AG10803 (cell line): ENCODE measurements around the gene E2F4.
A peak's percentile ranks its signal among the peaks of the same experiment; 100 is the strongest.

ENCODE experiments used
- DNase-seq: peaks from one replicate; pipeline ENCODE4 v3.0.0; 2010; ENCODE audit warnings: low read depth
- H3K4me3 ChIP-seq: 2 replicates; pipeline ENCODE4 v1.5.1; 2011; ENCODE audit warnings: mild to moderate bottlenecking, low read length, control low read depth
- CTCF ChIP-seq: conservative IDR thresholded peaks from 2 replicates; pipeline ENCODE4 v1.5.1; 2011; ENCODE audit warnings: mild to moderate bottlenecking, low read length, control low read depth, inconsistent platforms

Gene E2F4

DNA sequence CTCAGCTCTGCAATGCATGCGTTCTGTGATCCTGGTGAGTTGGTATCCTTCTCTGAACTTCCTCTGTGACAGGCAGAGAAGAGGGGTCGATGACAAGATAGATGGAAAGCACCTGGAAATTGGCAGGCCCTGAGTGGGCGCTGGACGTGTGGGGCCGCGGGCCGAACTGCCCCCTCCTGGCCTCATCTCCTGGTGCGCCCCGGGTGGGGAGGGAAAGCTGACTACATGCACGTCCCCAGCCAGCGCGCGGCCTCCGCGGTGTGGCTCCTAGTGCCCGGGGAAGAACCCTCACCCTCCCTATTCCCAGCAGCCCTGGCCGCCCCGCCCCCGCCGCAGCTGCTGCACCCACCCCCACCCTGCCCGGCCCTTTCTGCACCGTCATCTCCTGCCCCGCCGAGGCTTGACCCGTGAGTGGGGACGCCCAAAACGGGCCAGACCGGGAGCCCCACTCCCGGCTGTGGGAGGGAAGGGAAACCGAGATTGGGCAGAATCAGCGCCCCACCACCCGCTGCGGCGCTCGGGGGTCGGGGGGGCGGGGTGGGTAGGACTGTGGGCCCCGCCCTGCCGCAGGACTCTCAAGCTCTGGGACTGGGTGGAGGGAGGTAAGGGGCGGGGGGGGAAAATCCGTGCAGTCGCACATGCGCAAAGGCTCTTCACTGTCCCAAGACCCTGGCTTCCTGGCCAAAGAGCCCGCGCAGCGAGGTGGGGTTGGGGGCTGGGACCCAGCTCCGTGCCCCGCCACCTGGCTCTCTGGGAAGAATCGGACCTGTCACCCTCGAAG lies 21.6 kb upstream of the E2F4 start, which contains the start of gene NOL3:
Gene NOL3 (plus strand): TSS at position 371 of the 781 bp plus-strand sequence.
- TF ChIP-seq CTCF = 0 out of 2 replicates have a peak, but pooled peaks have one; percentile 2
- H3K4me3 ChIP-seq = peak within 1 kb of the TSS; percentile 65

GRCh38 chr16:67170949-67171649 lies 20.9 kb upstream of the E2F4 start:
- peak overlapping the region; percentile 65 for H3K4me3 ChIP-seq
- TF ChIP-seq CTCF = no peak
- peak; percentile 45 for DNase-seq

More for the DNA sequence above, 21.6 kb upstream of the E2F4 start, which contains the start of gene NOL3:
- peak; percentile 81 for DNase-seq

GRCh38 chr16:67173323-67173722 lies 18.6 kb upstream of the E2F4 start:
- TF ChIP-seq CTCF = no peak
- peak overlapping the region; percentile 59 for H3K4me3 ChIP-seq
- DNase-seq = no peak

GRCh38 chr16:67173808-67174705 lies 17.9 kb upstream of the E2F4 start:
- peak; percentile 81 for DNase-seq
- H3K4me3 ChIP-seq = peak overlapping the region; percentile 59
- peak; percentile 26; the same call in 1 of the 2 replicates for TF ChIP-seq CTCF

GRCh38 chr16:67174706-67175231 lies 17.2 kb upstream of the E2F4 start:
- no peak for DNase-seq
- peak overlapping the region; percentile 59; the same call in 1 of the 2 replicates for H3K4me3 ChIP-seq
- no peak for TF ChIP-seq CTCF

GRCh38 chr16:67176662-67177061 lies 15.3 kb upstream of the E2F4 start:
- TF ChIP-seq CTCF = no peak
- no peak for DNase-seq
- H3K4me3 ChIP-seq = no peak overlapping the region
